ENCODE data around the gene TMEM9B.

DNA sequence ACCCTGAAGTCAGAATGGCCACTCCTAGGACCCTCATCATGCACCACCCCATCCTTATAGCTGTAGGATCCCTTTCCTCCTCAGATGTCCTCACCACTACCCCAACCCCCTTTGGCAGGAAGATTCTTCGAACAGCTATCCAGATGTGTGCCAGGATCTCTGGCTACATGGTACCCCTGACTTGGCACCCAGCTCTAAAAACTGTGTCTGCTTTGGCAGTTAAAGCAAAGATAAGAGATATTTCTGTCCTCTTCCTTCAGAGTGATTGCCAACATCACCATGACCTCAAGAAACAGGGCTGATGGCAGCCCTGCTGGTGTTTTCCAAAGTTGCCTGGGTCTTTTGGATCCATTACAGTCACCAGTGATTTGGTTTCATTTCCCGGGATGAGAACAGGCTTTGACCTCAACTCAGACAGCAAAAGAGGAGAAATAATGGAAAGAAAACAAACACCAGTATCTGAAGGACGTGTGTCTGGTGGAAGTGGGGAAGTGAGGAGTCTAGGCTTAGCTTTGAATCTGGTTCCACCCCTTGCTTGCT lies 43.8 kb upstream of the TMEM9B start:
- TF ChIP-seq, protein P1, sequence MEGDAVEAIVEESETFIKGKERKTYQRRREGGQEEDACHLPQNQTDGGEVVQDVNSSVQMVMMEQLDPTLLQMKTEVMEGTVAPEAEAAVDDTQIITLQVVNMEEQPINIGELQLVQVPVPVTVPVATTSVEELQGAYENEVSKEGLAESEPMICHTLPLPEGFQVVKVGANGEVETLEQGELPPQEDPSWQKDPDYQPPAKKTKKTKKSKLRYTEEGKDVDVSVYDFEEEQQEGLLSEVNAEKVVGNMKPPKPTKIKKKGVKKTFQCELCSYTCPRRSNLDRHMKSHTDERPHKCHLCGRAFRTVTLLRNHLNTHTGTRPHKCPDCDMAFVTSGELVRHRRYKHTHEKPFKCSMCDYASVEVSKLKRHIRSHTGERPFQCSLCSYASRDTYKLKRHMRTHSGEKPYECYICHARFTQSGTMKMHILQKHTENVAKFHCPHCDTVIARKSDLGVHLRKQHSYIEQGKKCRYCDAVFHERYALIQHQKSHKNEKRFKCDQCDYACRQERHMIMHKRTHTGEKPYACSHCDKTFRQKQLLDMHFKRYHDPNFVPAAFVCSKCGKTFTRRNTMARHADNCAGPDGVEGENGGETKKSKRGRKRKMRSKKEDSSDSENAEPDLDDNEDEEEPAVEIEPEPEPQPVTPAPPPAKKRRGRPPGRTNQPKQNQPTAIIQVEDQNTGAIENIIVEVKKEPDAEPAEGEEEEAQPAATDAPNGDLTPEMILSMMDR (conservative IDR thresholded peaks at IDR 0.05; ENCODE audit: low read length): no peak
- no peak for TF ChIP-seq EZH2phosphoT487 (IDR thresholded peaks at IDR 0.05; ENCODE audit: borderline replicate concordance)
